ENCODE results near the gene KATNAL1. TPM values are rescaled to one million over a fixed set of nuclear protein-coding genes. Genes with fewer than 3 reads are reported as not detected.

The KATNAL1 gene
- polyA plus RNA-seq, 1 of the 3 experiments (the other 2 are of a cell fraction) = 5.1 TPM

DNA sequence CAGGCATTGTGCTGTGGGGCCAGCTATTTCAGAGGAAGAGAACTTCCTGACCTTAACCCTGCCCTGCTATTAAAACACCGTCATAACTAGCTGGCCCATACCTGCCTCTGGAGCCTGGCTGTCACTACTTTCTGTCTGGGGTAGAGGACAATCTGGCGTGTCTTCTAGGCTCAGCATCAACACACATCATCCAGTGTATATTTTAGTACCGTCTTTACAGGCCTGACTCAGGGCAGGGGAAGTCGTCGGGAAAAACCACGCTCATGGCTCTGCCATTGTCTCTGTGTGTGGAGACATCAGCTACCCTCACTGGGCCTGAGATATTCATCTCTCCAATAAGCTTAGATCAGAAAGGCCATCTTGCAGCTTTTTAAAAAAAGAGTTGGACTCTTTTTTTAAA lies 151.1 kb downstream of the KATNAL1 start (continued):
- TF ChIP-seq, protein P1, sequence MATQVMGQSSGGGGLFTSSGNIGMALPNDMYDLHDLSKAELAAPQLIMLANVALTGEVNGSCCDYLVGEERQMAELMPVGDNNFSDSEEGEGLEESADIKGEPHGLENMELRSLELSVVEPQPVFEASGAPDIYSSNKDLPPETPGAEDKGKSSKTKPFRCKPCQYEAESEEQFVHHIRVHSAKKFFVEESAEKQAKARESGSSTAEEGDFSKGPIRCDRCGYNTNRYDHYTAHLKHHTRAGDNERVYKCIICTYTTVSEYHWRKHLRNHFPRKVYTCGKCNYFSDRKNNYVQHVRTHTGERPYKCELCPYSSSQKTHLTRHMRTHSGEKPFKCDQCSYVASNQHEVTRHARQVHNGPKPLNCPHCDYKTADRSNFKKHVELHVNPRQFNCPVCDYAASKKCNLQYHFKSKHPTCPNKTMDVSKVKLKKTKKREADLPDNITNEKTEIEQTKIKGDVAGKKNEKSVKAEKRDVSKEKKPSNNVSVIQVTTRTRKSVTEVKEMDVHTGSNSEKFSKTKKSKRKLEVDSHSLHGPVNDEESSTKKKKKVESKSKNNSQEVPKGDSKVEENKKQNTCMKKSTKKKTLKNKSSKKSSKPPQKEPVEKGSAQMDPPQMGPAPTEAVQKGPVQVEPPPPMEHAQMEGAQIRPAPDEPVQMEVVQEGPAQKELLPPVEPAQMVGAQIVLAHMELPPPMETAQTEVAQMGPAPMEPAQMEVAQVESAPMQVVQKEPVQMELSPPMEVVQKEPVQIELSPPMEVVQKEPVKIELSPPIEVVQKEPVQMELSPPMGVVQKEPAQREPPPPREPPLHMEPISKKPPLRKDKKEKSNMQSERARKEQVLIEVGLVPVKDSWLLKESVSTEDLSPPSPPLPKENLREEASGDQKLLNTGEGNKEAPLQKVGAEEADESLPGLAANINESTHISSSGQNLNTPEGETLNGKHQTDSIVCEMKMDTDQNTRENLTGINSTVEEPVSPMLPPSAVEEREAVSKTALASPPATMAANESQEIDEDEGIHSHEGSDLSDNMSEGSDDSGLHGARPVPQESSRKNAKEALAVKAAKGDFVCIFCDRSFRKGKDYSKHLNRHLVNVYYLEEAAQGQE (IDR thresholded peaks at IDR 0.05; ENCODE audit: low read depth, low read length) = no peak
- TF ChIP-seq FOSL2 (IDR thresholded peaks at IDR 0.05; ENCODE audit: borderline replicate concordance, low read depth) (no peak), GABPA (IDR thresholded peaks at IDR 0.05; ENCODE audit: low read depth) (no peak), YY1 (IDR thresholded peaks at IDR 0.05; ENCODE audit: low read depth) (no peak), FOXM1 (IDR thresholded peaks at IDR 0.05; ENCODE audit: low read depth) (no peak), RAD21 (IDR thresholded peaks at IDR 0.05; ENCODE audit: low read length) (no peak)
- TF ChIP-seq, protein P2, sequence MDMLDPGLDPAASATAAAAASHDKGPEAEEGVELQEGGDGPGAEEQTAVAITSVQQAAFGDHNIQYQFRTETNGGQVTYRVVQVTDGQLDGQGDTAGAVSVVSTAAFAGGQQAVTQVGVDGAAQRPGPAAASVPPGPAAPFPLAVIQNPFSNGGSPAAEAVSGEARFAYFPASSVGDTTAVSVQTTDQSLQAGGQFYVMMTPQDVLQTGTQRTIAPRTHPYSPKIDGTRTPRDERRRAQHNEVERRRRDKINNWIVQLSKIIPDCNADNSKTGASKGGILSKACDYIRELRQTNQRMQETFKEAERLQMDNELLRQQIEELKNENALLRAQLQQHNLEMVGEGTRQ (IDR thresholded peaks at IDR 0.05; ENCODE audit: borderline replicate concordance, low read depth, low read length) = no peak

DNA sequence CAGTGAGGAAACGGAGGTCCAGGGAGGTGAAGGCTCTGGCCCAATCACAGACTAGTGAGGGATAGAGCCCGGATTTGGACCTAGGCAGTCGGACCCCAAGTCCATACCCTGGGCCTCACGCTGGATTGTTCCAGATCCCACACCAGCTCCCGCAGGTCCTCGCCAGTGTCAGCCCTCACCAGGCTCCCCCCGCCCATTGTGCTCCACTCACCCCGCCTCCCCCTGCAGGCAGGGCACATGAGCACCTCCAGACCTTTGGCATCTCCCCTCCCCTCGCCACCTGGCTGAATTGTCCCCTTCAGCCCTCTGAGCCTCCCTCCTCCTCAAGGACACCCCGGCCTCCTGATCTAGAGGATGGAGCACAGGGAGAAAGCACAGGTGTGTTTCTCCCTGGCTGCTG lies 152.4 kb downstream of the KATNAL1 start:
- no peak overlapping the region for H3K27ac ChIP-seq (ENCODE audit: low read depth in 2 of 2, low read length in 1 of 2)
- ChIA-PET POLR2A (no interaction called here), CTCF (no interaction called here)
- H3F3A ChIP-seq (replicated peaks; ENCODE audit: insufficient read depth) = no peaks in the 10 kb centered on the region
- H3K9me2 ChIP-seq = no peaks in the 10 kb centered on the region
- no peaks in the 10 kb centered on the region for H4K20me1 ChIP-seq (ENCODE audit: insufficient read depth)
- H3K4me3 ChIP-seq (ENCODE audit: low read depth in 2 of 2, low read length in 1 of 2) = no peak overlapping the region
- H3K4me1 ChIP-seq (ENCODE audit: control insufficient read depth in 1 of 2, insufficient read depth in 2 of 2, low read depth in 1 of 2, low read length in 1 of 2) = peaks cover 0 to 22% of the 10 kb centered on the region in 2 experiments; a peak in 1 of 4 replicates
- no peaks in the 10 kb centered on the region for H3K79me2 ChIP-seq (ENCODE audit: insufficient read depth)
- no peaks in the 10 kb centered on the region for H3K36me3 ChIP-seq (replicated peaks in 1 of 2; ENCODE audit: control insufficient read depth in 1 of 2, insufficient read depth in 2 of 2, low read length in 1 of 2)
- H3K27me3 ChIP-seq (ENCODE audit: insufficient read depth) = no peaks in the 10 kb centered on the region
- no peaks in the 10 kb centered on the region for H3K9me3 ChIP-seq
- H3K4me2 ChIP-seq = no peak overlapping the region
- no peak overlapping the region for H2AFZ ChIP-seq (ENCODE audit: low read depth)
- WGBS (ENCODE audit: low lambda C conversion rate) = 86% methylated on average over 10 of the region's 10 CpGs
- H3K9ac ChIP-seq = no peak overlapping the region
- no peak for DNase-seq
- TF ChIP-seq RAD21 (IDR thresholded peaks at IDR 0.05; ENCODE audit: low read length) = no peak
- TF ChIP-seq MEF2A (IDR thresholded peaks at IDR 0.05; ENCODE audit: borderline replicate concordance, low read depth) = no peak
- no peak for TF ChIP-seq RFX5 (IDR thresholded peaks at IDR 0.05; ENCODE audit: low read length)
- TF ChIP-seq MXI1 (IDR thresholded peaks at IDR 0.05; ENCODE audit: low read depth, low read length) = no peak
- TF ChIP-seq POLR2AphosphoS5 (IDR thresholded peaks at IDR 0.05; ENCODE audit: low read depth, low read length) = no peak
- TF ChIP-seq GABPA (IDR thresholded peaks at IDR 0.05; ENCODE audit: low read depth) = no peak
- TF ChIP-seq, protein P3, sequence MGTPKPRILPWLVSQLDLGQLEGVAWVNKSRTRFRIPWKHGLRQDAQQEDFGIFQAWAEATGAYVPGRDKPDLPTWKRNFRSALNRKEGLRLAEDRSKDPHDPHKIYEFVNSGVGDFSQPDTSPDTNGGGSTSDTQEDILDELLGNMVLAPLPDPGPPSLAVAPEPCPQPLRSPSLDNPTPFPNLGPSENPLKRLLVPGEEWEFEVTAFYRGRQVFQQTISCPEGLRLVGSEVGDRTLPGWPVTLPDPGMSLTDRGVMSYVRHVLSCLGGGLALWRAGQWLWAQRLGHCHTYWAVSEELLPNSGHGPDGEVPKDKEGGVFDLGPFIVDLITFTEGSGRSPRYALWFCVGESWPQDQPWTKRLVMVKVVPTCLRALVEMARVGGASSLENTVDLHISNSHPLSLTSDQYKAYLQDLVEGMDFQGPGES (IDR thresholded peaks at IDR 0.05; ENCODE audit: low read depth, low read length) = no peak
- TF ChIP-seq, protein P4, sequence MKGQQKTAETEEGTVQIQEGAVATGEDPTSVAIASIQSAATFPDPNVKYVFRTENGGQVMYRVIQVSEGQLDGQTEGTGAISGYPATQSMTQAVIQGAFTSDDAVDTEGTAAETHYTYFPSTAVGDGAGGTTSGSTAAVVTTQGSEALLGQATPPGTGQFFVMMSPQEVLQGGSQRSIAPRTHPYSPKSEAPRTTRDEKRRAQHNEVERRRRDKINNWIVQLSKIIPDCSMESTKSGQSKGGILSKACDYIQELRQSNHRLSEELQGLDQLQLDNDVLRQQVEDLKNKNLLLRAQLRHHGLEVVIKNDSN (IDR thresholded peaks at IDR 0.05; ENCODE audit: borderline replicate concordance, low read depth) = no peak
- TF ChIP-seq, protein P5, sequence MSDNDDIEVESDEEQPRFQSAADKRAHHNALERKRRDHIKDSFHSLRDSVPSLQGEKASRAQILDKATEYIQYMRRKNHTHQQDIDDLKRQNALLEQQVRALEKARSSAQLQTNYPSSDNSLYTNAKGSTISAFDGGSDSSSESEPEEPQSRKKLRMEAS (IDR thresholded peaks at IDR 0.05; ENCODE audit: low read depth) = no peak
- TF ChIP-seq NRF1 (IDR thresholded peaks at IDR 0.05; ENCODE audit: low read depth, low read length) = no peak
- no peak for TF ChIP-seq GATA2 (CRISPR knock-in tag; IDR thresholded peaks at IDR 0.05)
- TF ChIP-seq, protein P6, sequence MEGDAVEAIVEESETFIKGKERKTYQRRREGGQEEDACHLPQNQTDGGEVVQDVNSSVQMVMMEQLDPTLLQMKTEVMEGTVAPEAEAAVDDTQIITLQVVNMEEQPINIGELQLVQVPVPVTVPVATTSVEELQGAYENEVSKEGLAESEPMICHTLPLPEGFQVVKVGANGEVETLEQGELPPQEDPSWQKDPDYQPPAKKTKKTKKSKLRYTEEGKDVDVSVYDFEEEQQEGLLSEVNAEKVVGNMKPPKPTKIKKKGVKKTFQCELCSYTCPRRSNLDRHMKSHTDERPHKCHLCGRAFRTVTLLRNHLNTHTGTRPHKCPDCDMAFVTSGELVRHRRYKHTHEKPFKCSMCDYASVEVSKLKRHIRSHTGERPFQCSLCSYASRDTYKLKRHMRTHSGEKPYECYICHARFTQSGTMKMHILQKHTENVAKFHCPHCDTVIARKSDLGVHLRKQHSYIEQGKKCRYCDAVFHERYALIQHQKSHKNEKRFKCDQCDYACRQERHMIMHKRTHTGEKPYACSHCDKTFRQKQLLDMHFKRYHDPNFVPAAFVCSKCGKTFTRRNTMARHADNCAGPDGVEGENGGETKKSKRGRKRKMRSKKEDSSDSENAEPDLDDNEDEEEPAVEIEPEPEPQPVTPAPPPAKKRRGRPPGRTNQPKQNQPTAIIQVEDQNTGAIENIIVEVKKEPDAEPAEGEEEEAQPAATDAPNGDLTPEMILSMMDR (IDR thresholded peaks at IDR 0.05) = no peak
- TF ChIP-seq, protein P7, sequence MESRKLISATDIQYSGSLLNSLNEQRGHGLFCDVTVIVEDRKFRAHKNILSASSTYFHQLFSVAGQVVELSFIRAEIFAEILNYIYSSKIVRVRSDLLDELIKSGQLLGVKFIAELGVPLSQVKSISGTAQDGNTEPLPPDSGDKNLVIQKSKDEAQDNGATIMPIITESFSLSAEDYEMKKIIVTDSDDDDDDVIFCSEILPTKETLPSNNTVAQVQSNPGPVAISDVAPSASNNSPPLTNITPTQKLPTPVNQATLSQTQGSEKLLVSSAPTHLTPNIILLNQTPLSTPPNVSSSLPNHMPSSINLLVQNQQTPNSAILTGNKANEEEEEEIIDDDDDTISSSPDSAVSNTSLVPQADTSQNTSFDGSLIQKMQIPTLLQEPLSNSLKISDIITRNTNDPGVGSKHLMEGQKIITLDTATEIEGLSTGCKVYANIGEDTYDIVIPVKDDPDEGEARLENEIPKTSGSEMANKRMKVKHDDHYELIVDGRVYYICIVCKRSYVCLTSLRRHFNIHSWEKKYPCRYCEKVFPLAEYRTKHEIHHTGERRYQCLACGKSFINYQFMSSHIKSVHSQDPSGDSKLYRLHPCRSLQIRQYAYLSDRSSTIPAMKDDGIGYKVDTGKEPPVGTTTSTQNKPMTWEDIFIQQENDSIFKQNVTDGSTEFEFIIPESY (IDR thresholded peaks at IDR 0.05; ENCODE audit: borderline replicate concordance, low read depth) = no peak
- no peak for TF ChIP-seq FOXM1 (IDR thresholded peaks at IDR 0.05; ENCODE audit: low read depth)
- TF ChIP-seq RCOR1 (IDR thresholded peaks at IDR 0.05; ENCODE audit: low read length) = no peak
- TF ChIP-seq ELF1 (IDR thresholded peaks at IDR 0.05) = no peak
- no peak for TF ChIP-seq JUND (IDR thresholded peaks at IDR 0.05)
